ENCODE measurements around the gene ODAD4.
"Not testable (repeated sequence)": the region's sequence is repeated elsewhere in the genome, so short reads cannot be mapped to it uniquely, and the experiment has no call there.

The ODAD4 gene

GRCh38 chr17:42010266-42010680 is 79.9 kb downstream of the ODAD4 start:
- not testable (repeated sequence) for DNase-seq

- DNase-seq: no peak
Measured at GRCh38 chr17:42010898-42011516, 80.6 kb downstream of the ODAD4 start.

GRCh38 chr17:42012363-42012762 is 81.9 kb downstream of the ODAD4 start:
- not testable (repeated sequence) for DNase-seq

DNA sequence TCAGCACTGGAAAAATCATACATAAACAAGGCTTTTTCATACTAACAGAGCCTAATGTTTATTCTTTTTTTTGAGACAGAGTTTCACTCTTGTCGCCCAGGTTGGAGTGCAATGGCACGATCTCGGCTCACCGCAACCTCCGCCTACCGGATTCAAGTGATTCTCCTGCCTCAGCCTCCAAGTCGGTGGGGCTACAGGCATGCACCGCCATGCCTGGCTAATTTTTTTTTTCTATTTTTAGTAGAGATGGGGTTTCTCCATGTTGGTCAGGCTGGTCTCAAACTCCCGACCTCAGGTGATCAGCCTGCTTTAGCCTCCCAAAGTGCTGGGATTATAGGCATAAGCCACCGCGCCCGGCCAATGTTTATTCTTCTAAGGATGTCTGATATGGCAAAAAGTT is 83.3 kb downstream of the ODAD4 start:
- not testable (repeated sequence) for DNase-seq

Data from stimulated activated CD4-positive, alpha-beta T cell treated with anti-CD3 and anti-CD28 coated beads, Interleukin-4, amount 100 ng/mL, for 4 hours (primary cell).